Caco-2 (cell line): ENCODE measurements around the gene KIF22. TPM values are rescaled to one million over a fixed set of nuclear protein-coding genes. Genes with fewer than 3 reads are reported as not detected.

Source experiments
- BruUV-seq: library from RNA; stranded (reverse); fragments of 400-500 nt; replicated peaks from 2 replicates; lab custom pipeline; 2021; lab: Mats Ljungman, UMichigan
- CTCF ChIA-PET: fragments of 300-600 bp; sonication (Branson Sonifier 250); formaldehyde crosslinking; loops from one replicate; lab custom pipeline; 2022; ENCODE audit warnings: antibody characterized with exemption; lab: Charles Lee
- POLR2A ChIA-PET: fragments of 300-600 bp; sonication (Branson Sonifier 250); formaldehyde crosslinking; loops from one replicate; lab custom pipeline; 2022; ENCODE audit warnings: antibody characterized with exemption; lab: Charles Lee
- DNase-seq, 2 experiments: peaks; one replicate each; pipeline versions ENCODE4 v3.0.0 to v3.0.0-alpha.2; 2020 to 2022
- H3K27me3 ChIP-seq: replicated peaks from 2 replicates; pipeline ENCODE4 v1.6.0; 2011; ENCODE audit warnings: low read length; ENCODE audit not compliant: control insufficient read depth, insufficient read depth
- H3K36me3 ChIP-seq: 2 replicates; pipeline ENCODE4 v1.5.1; 2011; ENCODE audit warnings: low read length; ENCODE audit not compliant: control insufficient read depth, insufficient read depth
- H3K4me1 ChIP-seq: fragments of 250-450 bp; sonication (Bioruptor Pico); 2 replicates; pipeline ENCODE4 v1.5.1; 2020; ENCODE audit warnings: mild to moderate bottlenecking
- H3K4me3 ChIP-seq: 2 replicates; pipeline ENCODE4 v1.5.1; 2011; ENCODE audit warnings: low read depth, mild to moderate bottlenecking, control low read depth, low read length
- H3K9me3 ChIP-seq: fragments of 250-450 bp; sonication (Bioruptor Pico); 2 replicates; pipeline ENCODE4 v1.5.1; 2020; ENCODE audit warnings: mild to moderate bottlenecking, moderate library complexity
- H3K27ac Mint-ChIP-seq: one replicate; pipeline ENCODE4 v1.8.0; 2022; ENCODE audit warnings: mixed read lengths; ENCODE audit not compliant: unreplicated experiment
- H3K27me3 Mint-ChIP-seq: one replicate; pipeline ENCODE4 v1.8.0; 2022; ENCODE audit warnings: mixed read lengths; ENCODE audit not compliant: insufficient read depth, unreplicated experiment
- H3K36me3 Mint-ChIP-seq: one replicate; pipeline ENCODE4 v1.8.0; 2022; ENCODE audit warnings: mild to moderate bottlenecking, mixed read lengths; ENCODE audit not compliant: insufficient read depth, unreplicated experiment
- H3K4me1 Mint-ChIP-seq: one replicate; pipeline ENCODE4 v1.8.0; 2022; ENCODE audit warnings: low read depth, mixed read lengths; ENCODE audit not compliant: unreplicated experiment
- H3K4me3 Mint-ChIP-seq: one replicate; pipeline ENCODE4 v1.8.0; 2022; ENCODE audit warnings: mild to moderate bottlenecking, moderate library complexity, mixed read lengths; ENCODE audit not compliant: unreplicated experiment
- H3K9me3 Mint-ChIP-seq: one replicate; pipeline ENCODE4 v1.8.0; 2022; ENCODE audit warnings: mixed read lengths; ENCODE audit not compliant: unreplicated experiment
- CTCF ChIP-seq, 2 experiments: fragments of 200-600 bp in 1 of 2; IDR thresholded peaks; 1 replicate in 1 of 2; 2 replicates in 1 of 2; pipeline versions ENCODE4 v1.5.1 to v1.8.0; 2011 to 2022; ENCODE audit warnings: antibody characterized with exemption in 1 of 2, control low read depth in 1 of 2, inconsistent platforms in 1 of 2, low read depth in 1 of 2, low read length in 1 of 2, mild to moderate bottlenecking in 1 of 2, moderate library complexity in 1 of 2; ENCODE audit not compliant: insufficient read depth in 1 of 2, severe bottlenecking in 1 of 2, unreplicated experiment in 1 of 2
- intact Hi-C: fragments of 100-400 bp; cut with micrococcal nuclease; formaldehyde crosslinking; loops from one replicate; pipeline ENCODE4 v1.10.0; 2022; ENCODE audit not compliant: unreplicated experiment
- total RNA-seq: library from RNA; stranded (reverse); gene quantifications from 2 replicates; pipeline ENCODE4 v1.2.3, GENCODE V29; 2022

KIF22 gene
- total RNA-seq, 1 experiment from 2014 or later: 152 TPM

GRCh38 chr16:29802416-29802935 is 11.9 kb downstream of the KIF22 start:
- BruUV-seq: no TSS peak
- no peak for DNase-seq
- no peak overlapping the region for H3K27ac Mint-ChIP-seq

DNA sequence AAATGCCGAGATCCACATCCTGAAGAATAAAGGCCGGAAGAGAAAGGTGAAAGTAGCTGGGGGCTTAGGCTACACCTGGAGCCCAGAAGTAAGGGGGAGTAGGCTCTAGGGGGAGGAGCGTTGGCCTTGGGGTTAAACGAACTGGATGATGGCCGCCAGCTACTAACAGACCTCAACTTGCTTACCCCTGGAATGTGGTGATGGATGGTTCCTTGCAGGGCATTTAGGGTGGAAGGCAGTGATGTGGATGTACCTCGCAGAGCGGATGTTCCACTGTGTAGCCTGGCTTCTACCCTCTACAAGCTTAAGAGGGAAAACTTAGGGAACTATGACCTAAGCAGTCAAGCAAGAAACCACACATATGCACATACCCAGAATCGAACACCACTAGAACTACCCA is 13.5 kb downstream of the KIF22 start:
- H3K27ac Mint-ChIP-seq: peak overlapping the region; percentile 92
- DNase-seq: no peak
- H3K4me3 Mint-ChIP-seq: peak overlapping the region; percentile 79
- H3K36me3 Mint-ChIP-seq: peaks cover 89% of the 10 kb centered on the region
- peaks cover 23% of the 10 kb centered on the region for H3K4me1 Mint-ChIP-seq
- Histone ChIP-seq H3K4me1 (peaks cover 16% of the 10 kb centered on the region; the same call in 1 of the 2 replicates), H3K36me3 (peaks cover 9% of the 10 kb centered on the region), H3K9me3 (no peaks in the 10 kb centered on the region), H3K27me3 (no peaks in the 10 kb centered on the region), H3K4me3 (no peak overlapping the region)
- no peaks in the 10 kb centered on the region for H3K27me3 Mint-ChIP-seq
- BruUV-seq: no TSS peak
- CTCF ChIA-PET: interaction anchor here (0.6 to 1.2 kb wide), 4 partner anchors 12 to 105 kb away, joined by 3 to 7 read pairs (median 4); partner anchors contain the start of gene PAGR1
- POLR2A ChIA-PET: interaction anchor here (0.9 kb wide), 1 partner anchor 104 kb away, joined by 4 read pairs; no protein-coding TSS in a partner anchor
- intact Hi-C loops: loop anchor here (2.0 kb wide), 1 partner anchor 13 kb away; the partner anchor contains the start of gene KIF22
- no peaks in the 10 kb centered on the region for H3K9me3 Mint-ChIP-seq
- TF ChIP-seq CTCF (IDR thresholded peaks at IDR 0.05; ENCODE audit: insufficient read depth in 1 of 2, low read depth in 1 of 2, low read length in 1 of 2, severe bottlenecking in 1 of 2, unreplicated experiment in 1 of 2): no peak

More at GRCh38 chr16:29802416-29802935, 11.9 kb downstream of the KIF22 start:
- Histone ChIP-seq H3K4me1 (peaks cover 9% of the 10 kb centered on the region; the same call in 1 of the 2 replicates), H3K9me3 (no peaks in the 10 kb centered on the region), H3K4me3 (no peak overlapping the region), H3K27me3 (no peaks in the 10 kb centered on the region), H3K36me3 (peaks cover 8% of the 10 kb centered on the region)
- peaks cover 17% of the 10 kb centered on the region for H3K4me1 Mint-ChIP-seq
- ChIA-PET POLR2A (interaction anchor here (0.5 kb wide), 1 partner anchor 13 kb away, joined by 3 read pairs; no protein-coding TSS in a partner anchor), CTCF (interaction anchor here (0.6 kb wide), 1 partner anchor 46 kb away, joined by 3 read pairs; no protein-coding TSS in a partner anchor)
- no peaks in the 10 kb centered on the region for H3K9me3 Mint-ChIP-seq
- TF ChIP-seq CTCF (IDR thresholded peaks at IDR 0.05; ENCODE audit: insufficient read depth in 1 of 2, low read depth in 1 of 2, low read length in 1 of 2, severe bottlenecking in 1 of 2, unreplicated experiment in 1 of 2): no peak
- H3K27me3 Mint-ChIP-seq: no peaks in the 10 kb centered on the region
- intact Hi-C loops: no loop called here
- peaks cover 87% of the 10 kb centered on the region for H3K36me3 Mint-ChIP-seq
- peak overlapping the region; percentile 5 for H3K4me3 Mint-ChIP-seq

DNA sequence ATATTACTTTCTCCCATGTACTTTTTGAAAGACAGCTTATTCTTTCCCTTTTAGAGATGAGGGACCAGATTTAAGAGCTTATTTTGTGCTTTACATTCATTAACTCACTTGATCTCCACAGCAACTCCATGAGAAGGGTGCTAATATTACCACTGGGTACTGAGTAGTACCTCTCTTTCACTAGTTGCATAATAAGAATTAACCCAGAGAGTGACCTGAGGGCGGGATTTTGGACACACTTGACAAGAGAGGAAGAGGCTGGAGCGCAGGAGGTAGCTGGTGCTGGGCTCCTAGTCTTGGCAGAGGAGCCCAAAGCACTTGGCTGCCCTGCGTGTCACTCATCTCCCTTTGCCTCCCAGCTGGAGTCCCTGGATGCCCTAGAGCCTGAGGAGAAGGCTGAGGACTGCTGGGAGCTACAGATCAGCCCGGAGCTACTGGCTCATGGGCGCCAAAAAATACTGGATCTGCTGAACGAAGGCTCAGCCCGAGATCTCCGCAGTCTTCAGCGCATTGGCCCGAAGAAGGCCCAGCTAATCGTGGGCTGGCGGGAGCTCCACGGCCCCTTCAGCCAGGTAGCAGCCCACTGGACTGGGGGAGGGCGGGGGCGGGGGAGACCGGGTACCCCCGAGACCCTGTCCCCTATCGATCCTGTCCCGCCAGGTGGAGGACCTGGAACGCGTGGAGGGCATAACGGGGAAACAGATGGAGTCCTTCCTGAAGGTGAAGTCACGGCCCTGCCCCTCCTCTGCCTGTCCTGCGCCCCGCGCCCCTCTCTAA is 14.1 kb downstream of the KIF22 start:
- Histone ChIP-seq H3K4me1 (peaks cover 17% of the 10 kb centered on the region; the same call in 1 of the 2 replicates), H3K27me3 (no peaks in the 10 kb centered on the region), H3K9me3 (no peaks in the 10 kb centered on the region), H3K4me3 (peak overlapping the region; percentile 59), H3K36me3 (peaks cover 12% of the 10 kb centered on the region)
- no peaks in the 10 kb centered on the region for H3K27me3 Mint-ChIP-seq
- ChIA-PET POLR2A (interaction anchor here (0.6 to 0.9 kb wide), 3 partner anchors 15 to 157 kb away, joined by 3 to 4 read pairs (median 3); partner anchors contain the start of gene TMEM219), CTCF (interaction anchor here (0.6 to 1.2 kb wide), 5 partner anchors 11 to 106 kb away, joined by 3 to 7 read pairs (median 3); partner anchors contain the start of gene PAGR1)
- H3K4me3 Mint-ChIP-seq: peak overlapping the region; percentile 79
- peaks cover 23% of the 10 kb centered on the region for H3K4me1 Mint-ChIP-seq
- peak overlapping the region; percentile 92 for H3K27ac Mint-ChIP-seq
- DNase-seq: no peak
- BruUV-seq: TSS peak; percentile 76
- intact Hi-C loops: loop anchor here (2.0 to 5.0 kb wide), 2 partner anchors 14 to 102 kb away; partner anchors contain the start of gene KIF22
- no peak for TF ChIP-seq CTCF (IDR thresholded peaks at IDR 0.05; ENCODE audit: insufficient read depth in 1 of 2, low read depth in 1 of 2, low read length in 1 of 2, severe bottlenecking in 1 of 2, unreplicated experiment in 1 of 2)
- no peaks in the 10 kb centered on the region for H3K9me3 Mint-ChIP-seq
- peaks cover 85% of the 10 kb centered on the region for H3K36me3 Mint-ChIP-seq
